Mononuclear cell (primary cell): ENCODE data around the gene CEACAM7. TPM values are rescaled to one million over a fixed set of nuclear protein-coding genes. Genes with fewer than 3 reads are reported as not detected.

ENCODE experiments used
- H3K27me3 ChIP-seq: 2 replicates; pipeline ENCODE4 v1.6.0; 2011; ENCODE audit warnings: low read length, control low read depth; ENCODE audit not compliant: insufficient read depth
- H3K4me1 ChIP-seq: 2 replicates; pipeline ENCODE4 v1.5.1; 2011; ENCODE audit warnings: mild to moderate bottlenecking, low read length, control low read depth; ENCODE audit not compliant: insufficient read depth
- H3K4me3 ChIP-seq: 2 replicates; pipeline ENCODE4 v1.5.1; 2011; ENCODE audit warnings: mild to moderate bottlenecking, low read length, moderate library complexity
- H3K9me3 ChIP-seq: 2 replicates; pipeline ENCODE4 v1.5.1; 2011; ENCODE audit warnings: low read depth, mild to moderate bottlenecking, control low read depth, low read length
- total RNA-seq: library from RNA; depleted of rRNA; stranded (reverse); fragments of >200 nt; gene quantifications from one replicate; pipeline ENCODE4 v1.2.3, GENCODE V29; 2012

CEACAM7 gene
- total RNA-seq, 1 donor = not detected

- no peaks in the 10 kb centered on the region for H3K9me3 ChIP-seq
- peaks cover 36% of the 10 kb centered on the region for H3K27me3 ChIP-seq
- no peaks in the 10 kb centered on the region for H3K4me1 ChIP-seq
- no peak overlapping the region for H3K4me3 ChIP-seq
These were observed 38.2 kb downstream of the CEACAM7 start for GRCh38 chr19:41649827-41650226.

- H3K4me1 ChIP-seq = peaks cover 3% of the 10 kb centered on the region
These were observed 41.4 kb downstream of the CEACAM7 start for GRCh38 chr19:41646589-41647204.

GRCh38 chr19:41641879-41642485, 46.1 kb downstream of the CEACAM7 start:
- Histone ChIP-seq H3K4me3 (no peak overlapping the region), H3K27me3 (no peaks in the 10 kb centered on the region), H3K4me1 (peaks cover 41% of the 10 kb centered on the region), H3K9me3 (no peaks in the 10 kb centered on the region)

More at GRCh38 chr19:41646589-41647204, 41.4 kb downstream of the CEACAM7 start:
- Histone ChIP-seq H3K9me3 (no peaks in the 10 kb centered on the region), H3K27me3 (peaks cover 9% of the 10 kb centered on the region), H3K4me3 (no peak overlapping the region)

GRCh38 chr19:41638641-41639081, 49.4 kb downstream of the CEACAM7 start:
- Histone ChIP-seq H3K4me3 (no peak overlapping the region), H3K9me3 (no peaks in the 10 kb centered on the region), H3K4me1 (peaks cover 43% of the 10 kb centered on the region), H3K27me3 (no peaks in the 10 kb centered on the region)

- Histone ChIP-seq H3K27me3 (no peaks in the 10 kb centered on the region), H3K4me3 (no peak overlapping the region), H3K4me1 (peaks cover 43% of the 10 kb centered on the region), H3K9me3 (no peaks in the 10 kb centered on the region)
These were observed 50.6 kb downstream of the CEACAM7 start for GRCh38 chr19:41637484-41637883.

GRCh38 chr19:41627966-41628675, 59.9 kb downstream of the CEACAM7 start:
- peaks cover 2% of the 10 kb centered on the region for H3K27me3 ChIP-seq
- no peak overlapping the region for H3K4me3 ChIP-seq
- peaks cover 17% of the 10 kb centered on the region for H3K9me3 ChIP-seq
- H3K4me1 ChIP-seq = peaks cover 45% of the 10 kb centered on the region

- Histone ChIP-seq H3K4me3 (peak within 1 kb of the TSS; percentile 43), H3K27me3 (peaks cover 2% of the 10 kb centered on the region), H3K9me3 (peaks cover 17% of the 10 kb centered on the region), H3K4me1 (peaks cover 57% of the 10 kb centered on the region)
These were observed 61.2 kb downstream of the CEACAM7 start, which contains the start of gene CEACAM4 for GRCh38 chr19:41626877-41627276. Gene CEACAM4, minus strand, starts transcription at chr19:41627074. Its CDS starts 111 bp downstream, at chr19:41626963.

- Histone ChIP-seq H3K4me3 (peak overlapping the region; percentile 43), H3K9me3 (peaks cover 13% of the 10 kb centered on the region), H3K4me1 (peaks cover 63% of the 10 kb centered on the region), H3K27me3 (peaks cover under 1% of the 10 kb centered on the region)
These were observed 61.8 kb downstream of the CEACAM7 start for GRCh38 chr19:41626278-41626677.

- peaks cover 77% of the 10 kb centered on the region for H3K4me1 ChIP-seq
- H3K27me3 ChIP-seq = no peaks in the 10 kb centered on the region
- peak overlapping the region; percentile 3 for H3K4me3 ChIP-seq
- no peaks in the 10 kb centered on the region for H3K9me3 ChIP-seq
These were observed 63.1 kb downstream of the CEACAM7 start for GRCh38 chr19:41624937-41625336.

- peaks cover 81% of the 10 kb centered on the region for H3K4me1 ChIP-seq
- H3K4me3 ChIP-seq = peak overlapping the region; percentile 3
- H3K27me3 ChIP-seq = no peaks in the 10 kb centered on the region
- no peaks in the 10 kb centered on the region for H3K9me3 ChIP-seq
These were observed 63.6 kb downstream of the CEACAM7 start for GRCh38 chr19:41624515-41624914.

- Histone ChIP-seq H3K9me3 (no peaks in the 10 kb centered on the region), H3K4me3 (no peak overlapping the region), H3K27me3 (no peaks in the 10 kb centered on the region), H3K4me1 (peaks cover 92% of the 10 kb centered on the region)
These were observed 64.7 kb downstream of the CEACAM7 start for GRCh38 chr19:41623360-41623759.

Other genes starting within 250 kb of the CEACAM7 start
- gene DMAC2, start 248.4 kb downstream of the CEACAM7 start, total RNA-seq = 13.0 TPM
- not detected for gene ERICH4, start 245.1 kb downstream of the CEACAM7 start, total RNA-seq
- gene CEACAM21, start 112.1 kb downstream of the CEACAM7 start, total RNA-seq = 3.9 TPM
- 3.9 TPM for gene CEACAM4, start 61.2 kb downstream of the CEACAM7 start, total RNA-seq
- not detected for gene CEACAM5, start 20.4 kb upstream of the CEACAM7 start, total RNA-seq
- 0.10 TPM for gene CEACAM6, start 67.3 kb upstream of the CEACAM7 start, total RNA-seq
- 0.52 TPM for gene CEACAM3, start 108.3 kb upstream of the CEACAM7 start, total RNA-seq
- gene LYPD4, start 156.4 kb upstream of the CEACAM7 start, total RNA-seq = not detected
- not detected for gene DMRTC2, start 156.8 kb upstream of the CEACAM7 start, total RNA-seq
- 1,086 TPM for gene RPS19, start 172.0 kb upstream of the CEACAM7 start, total RNA-seq
- 47.3 TPM for gene CD79A, start 189.0 kb upstream of the CEACAM7 start, total RNA-seq
- gene ARHGEF1, start 194.9 kb upstream of the CEACAM7 start, total RNA-seq = 200 TPM
- gene ERFL, start 240.2 kb upstream of the CEACAM7 start, total RNA-seq = 0.21 TPM